ENCODE results near the gene CD274.

DNA sequence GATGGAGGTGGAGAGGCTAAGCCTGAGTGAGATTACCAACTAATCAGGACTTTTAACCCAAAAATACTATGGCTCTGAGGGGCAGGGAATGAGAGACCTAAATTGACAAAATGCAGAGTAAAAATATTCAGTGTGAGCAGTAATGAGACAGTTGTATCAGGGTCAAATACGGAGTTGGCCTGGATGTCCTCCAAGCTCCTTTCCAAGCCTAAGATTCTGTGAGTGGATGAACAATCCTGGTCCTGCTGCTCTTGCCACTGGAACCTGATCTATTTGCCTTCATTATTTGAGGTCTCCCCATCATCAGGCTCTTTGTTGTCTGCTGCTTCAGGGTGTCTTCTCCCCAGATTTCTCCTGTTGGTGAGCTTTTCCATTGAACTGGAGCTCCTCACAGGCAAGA is 61.1 kb downstream of the CD274 start:
- TF ChIP-seq, protein P1, sequence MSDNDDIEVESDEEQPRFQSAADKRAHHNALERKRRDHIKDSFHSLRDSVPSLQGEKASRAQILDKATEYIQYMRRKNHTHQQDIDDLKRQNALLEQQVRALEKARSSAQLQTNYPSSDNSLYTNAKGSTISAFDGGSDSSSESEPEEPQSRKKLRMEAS (IDR thresholded peaks at IDR 0.05) = no peak
- TF ChIP-seq POLR2A (IDR thresholded peaks at IDR 0.05; ENCODE audit: borderline replicate concordance, extremely low read depth, insufficient read depth, insufficient read length) (no peak), ZFX (IDR thresholded peaks at IDR 0.05) (no peak), EZH2 (IDR thresholded peaks at IDR 0.05) (no peak), CEBPB (IDR thresholded peaks at IDR 0.05; ENCODE audit: low read depth) (no peak), SIN3A (IDR thresholded peaks at IDR 0.05; ENCODE audit: low read depth) (no peak), POLR2AphosphoS5 (IDR thresholded peaks at IDR 0.05; ENCODE audit: low read depth, low read length) (no peak), YY1 (IDR thresholded peaks at IDR 0.05; ENCODE audit: extremely low read depth, insufficient replicate concordance, low read depth, low read length) (no peak), RAD21 (IDR thresholded peaks at IDR 0.05; ENCODE audit: low read depth) (no peak)
- TF ChIP-seq, protein P2, sequence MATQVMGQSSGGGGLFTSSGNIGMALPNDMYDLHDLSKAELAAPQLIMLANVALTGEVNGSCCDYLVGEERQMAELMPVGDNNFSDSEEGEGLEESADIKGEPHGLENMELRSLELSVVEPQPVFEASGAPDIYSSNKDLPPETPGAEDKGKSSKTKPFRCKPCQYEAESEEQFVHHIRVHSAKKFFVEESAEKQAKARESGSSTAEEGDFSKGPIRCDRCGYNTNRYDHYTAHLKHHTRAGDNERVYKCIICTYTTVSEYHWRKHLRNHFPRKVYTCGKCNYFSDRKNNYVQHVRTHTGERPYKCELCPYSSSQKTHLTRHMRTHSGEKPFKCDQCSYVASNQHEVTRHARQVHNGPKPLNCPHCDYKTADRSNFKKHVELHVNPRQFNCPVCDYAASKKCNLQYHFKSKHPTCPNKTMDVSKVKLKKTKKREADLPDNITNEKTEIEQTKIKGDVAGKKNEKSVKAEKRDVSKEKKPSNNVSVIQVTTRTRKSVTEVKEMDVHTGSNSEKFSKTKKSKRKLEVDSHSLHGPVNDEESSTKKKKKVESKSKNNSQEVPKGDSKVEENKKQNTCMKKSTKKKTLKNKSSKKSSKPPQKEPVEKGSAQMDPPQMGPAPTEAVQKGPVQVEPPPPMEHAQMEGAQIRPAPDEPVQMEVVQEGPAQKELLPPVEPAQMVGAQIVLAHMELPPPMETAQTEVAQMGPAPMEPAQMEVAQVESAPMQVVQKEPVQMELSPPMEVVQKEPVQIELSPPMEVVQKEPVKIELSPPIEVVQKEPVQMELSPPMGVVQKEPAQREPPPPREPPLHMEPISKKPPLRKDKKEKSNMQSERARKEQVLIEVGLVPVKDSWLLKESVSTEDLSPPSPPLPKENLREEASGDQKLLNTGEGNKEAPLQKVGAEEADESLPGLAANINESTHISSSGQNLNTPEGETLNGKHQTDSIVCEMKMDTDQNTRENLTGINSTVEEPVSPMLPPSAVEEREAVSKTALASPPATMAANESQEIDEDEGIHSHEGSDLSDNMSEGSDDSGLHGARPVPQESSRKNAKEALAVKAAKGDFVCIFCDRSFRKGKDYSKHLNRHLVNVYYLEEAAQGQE (IDR thresholded peaks at IDR 0.05; ENCODE audit: low read depth) = no peak
- TF ChIP-seq, protein P3, sequence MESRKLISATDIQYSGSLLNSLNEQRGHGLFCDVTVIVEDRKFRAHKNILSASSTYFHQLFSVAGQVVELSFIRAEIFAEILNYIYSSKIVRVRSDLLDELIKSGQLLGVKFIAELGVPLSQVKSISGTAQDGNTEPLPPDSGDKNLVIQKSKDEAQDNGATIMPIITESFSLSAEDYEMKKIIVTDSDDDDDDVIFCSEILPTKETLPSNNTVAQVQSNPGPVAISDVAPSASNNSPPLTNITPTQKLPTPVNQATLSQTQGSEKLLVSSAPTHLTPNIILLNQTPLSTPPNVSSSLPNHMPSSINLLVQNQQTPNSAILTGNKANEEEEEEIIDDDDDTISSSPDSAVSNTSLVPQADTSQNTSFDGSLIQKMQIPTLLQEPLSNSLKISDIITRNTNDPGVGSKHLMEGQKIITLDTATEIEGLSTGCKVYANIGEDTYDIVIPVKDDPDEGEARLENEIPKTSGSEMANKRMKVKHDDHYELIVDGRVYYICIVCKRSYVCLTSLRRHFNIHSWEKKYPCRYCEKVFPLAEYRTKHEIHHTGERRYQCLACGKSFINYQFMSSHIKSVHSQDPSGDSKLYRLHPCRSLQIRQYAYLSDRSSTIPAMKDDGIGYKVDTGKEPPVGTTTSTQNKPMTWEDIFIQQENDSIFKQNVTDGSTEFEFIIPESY (IDR thresholded peaks at IDR 0.05; ENCODE audit: extremely low read depth, insufficient replicate concordance, low read length) = no peak
- TF ChIP-seq, protein P4, sequence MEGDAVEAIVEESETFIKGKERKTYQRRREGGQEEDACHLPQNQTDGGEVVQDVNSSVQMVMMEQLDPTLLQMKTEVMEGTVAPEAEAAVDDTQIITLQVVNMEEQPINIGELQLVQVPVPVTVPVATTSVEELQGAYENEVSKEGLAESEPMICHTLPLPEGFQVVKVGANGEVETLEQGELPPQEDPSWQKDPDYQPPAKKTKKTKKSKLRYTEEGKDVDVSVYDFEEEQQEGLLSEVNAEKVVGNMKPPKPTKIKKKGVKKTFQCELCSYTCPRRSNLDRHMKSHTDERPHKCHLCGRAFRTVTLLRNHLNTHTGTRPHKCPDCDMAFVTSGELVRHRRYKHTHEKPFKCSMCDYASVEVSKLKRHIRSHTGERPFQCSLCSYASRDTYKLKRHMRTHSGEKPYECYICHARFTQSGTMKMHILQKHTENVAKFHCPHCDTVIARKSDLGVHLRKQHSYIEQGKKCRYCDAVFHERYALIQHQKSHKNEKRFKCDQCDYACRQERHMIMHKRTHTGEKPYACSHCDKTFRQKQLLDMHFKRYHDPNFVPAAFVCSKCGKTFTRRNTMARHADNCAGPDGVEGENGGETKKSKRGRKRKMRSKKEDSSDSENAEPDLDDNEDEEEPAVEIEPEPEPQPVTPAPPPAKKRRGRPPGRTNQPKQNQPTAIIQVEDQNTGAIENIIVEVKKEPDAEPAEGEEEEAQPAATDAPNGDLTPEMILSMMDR (IDR thresholded peaks at IDR 0.05 in 2 of 3, conservative IDR thresholded peaks at IDR 0.05 in 1 of 3; ENCODE audit: borderline replicate concordance in 1 of 3, insufficient read depth in 1 of 3, low read depth in 2 of 3, low read length in 2 of 3) = no peak
- TF ChIP-seq, protein P5, sequence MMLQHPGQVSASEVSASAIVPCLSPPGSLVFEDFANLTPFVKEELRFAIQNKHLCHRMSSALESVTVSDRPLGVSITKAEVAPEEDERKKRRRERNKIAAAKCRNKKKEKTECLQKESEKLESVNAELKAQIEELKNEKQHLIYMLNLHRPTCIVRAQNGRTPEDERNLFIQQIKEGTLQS (IDR thresholded peaks at IDR 0.05) = no peak
